HEK293 (cell line): ENCODE measurements around the gene JAML.

ENCODE experiments used
- CTCF ChIA-PET: fragments of 350-600 bp; formaldehyde crosslinking; extraction: SDS; loops from one replicate; lab custom pipeline; 2021; ENCODE audit warnings: antibody characterized with exemption; lab: Yijun Ruan, JAX
- POLR2A ChIA-PET: fragments of 300-600 bp; formaldehyde crosslinking; extraction: SDS; loops from one replicate; lab custom pipeline; 2020; ENCODE audit warnings: antibody characterized with exemption, inconsistent platforms; lab: Yijun Ruan, JAX
- H3K27ac ChIP-seq: fragments of 200-500 bp; sonication (Bioruptor generic); 2 replicates; pipeline ENCODE4 v1.5.1; 2014; ENCODE audit warnings: low read depth, low read length, control low read depth, inconsistent platforms; ENCODE audit errors: extremely low read depth
- H3K36me3 ChIP-seq, 2 experiments: fragments of 200-500 bp in 1 of 2; sonication (Bioruptor generic) in 1 of 2; 1 replicate in 1 of 2; 2 replicates in 1 of 2; pipeline ENCODE4 v1.5.1; 2014 to 2017; ENCODE audit warnings: inconsistent platforms in 2 of 2, low read length in 2 of 2; ENCODE audit not compliant: control insufficient read depth in 2 of 2, insufficient read depth in 1 of 2
- H3K4me1 ChIP-seq: fragments of 200-500 bp; sonication (Bioruptor generic); 2 replicates; pipeline ENCODE4 v1.5.1; 2014; ENCODE audit warnings: mild to moderate bottlenecking, low read length, inconsistent platforms; ENCODE audit not compliant: control insufficient read depth, insufficient read depth
- H3K4me3 ChIP-seq: 2 replicates; pipeline ENCODE4 v1.5.1; 2011; ENCODE audit warnings: low read depth, mild to moderate bottlenecking, control low read depth, low read length, moderate library complexity
- H3K9me3 ChIP-seq: fragments of 200-500 bp; sonication (Bioruptor generic); 2 replicates; pipeline ENCODE4 v1.5.1; 2014; ENCODE audit warnings: low read depth, low read length, inconsistent platforms; ENCODE audit not compliant: control insufficient read depth, insufficient read depth
- ELK4 ChIP-seq: IDR thresholded peaks from 2 replicates; pipeline ENCODE4 v1.6.1; 2011; ENCODE audit warnings: mild to moderate bottlenecking, low read depth, low read length, borderline replicate concordance
- FEZF1 ChIP-seq: fragments of 450-650 bp; formaldehyde crosslinking; IDR thresholded peaks from 2 replicates; pipeline ENCODE4 v1.5.1; 2016; ENCODE audit warnings: missing biosample characterization, missing genetic modification characterization
- GLIS1 ChIP-seq: fragments of 450-650 bp; formaldehyde crosslinking; IDR thresholded peaks from 2 replicates; pipeline ENCODE4 v1.5.1; 2016; ENCODE audit warnings: missing biosample characterization, missing genetic modification characterization
- HOXA7 ChIP-seq: sonication (generic); formaldehyde crosslinking; IDR thresholded peaks from 2 replicates; pipeline ENCODE4 v1.8.1; 2022; ENCODE audit warnings: missing genetic modification reagents, borderline replicate concordance
- PRDM10 ChIP-seq: fragments of 450-650 bp; formaldehyde crosslinking; IDR thresholded peaks from 2 replicates; pipeline ENCODE4 v1.5.1; 2016; ENCODE audit warnings: missing biosample characterization, missing genetic modification characterization
- SP3 ChIP-seq: fragments of 450-650 bp; formaldehyde crosslinking; IDR thresholded peaks from 2 replicates; pipeline ENCODE4 v1.5.1; 2016; ENCODE audit warnings: missing biosample characterization, missing genetic modification characterization
- ZBTB11 ChIP-seq: fragments of 450-650 bp; formaldehyde crosslinking; conservative IDR thresholded peaks from 2 replicates; pipeline ENCODE4 v1.5.1; 2016; ENCODE audit warnings: low read depth, missing biosample characterization, missing genetic modification characterization
- ZNF133 ChIP-seq: fragments of 450-650 bp; formaldehyde crosslinking; IDR thresholded peaks from 2 replicates; pipeline ENCODE4 v1.5.1; 2016; ENCODE audit warnings: missing biosample characterization, missing genetic modification characterization
- ZNF146 ChIP-seq: fragments of 450-650 bp; formaldehyde crosslinking; IDR thresholded peaks from 2 replicates; pipeline ENCODE4 v1.5.1; 2016; ENCODE audit warnings: missing biosample characterization, missing genetic modification characterization
- ZNF157 ChIP-seq: fragments of 450-650 bp; formaldehyde crosslinking; IDR thresholded peaks from 2 replicates; pipeline ENCODE4 v1.5.1; 2016; ENCODE audit warnings: missing biosample characterization, missing genetic modification characterization
- ZNF169 ChIP-seq: fragments of 450-650 bp; formaldehyde crosslinking; IDR thresholded peaks from 2 replicates; pipeline ENCODE4 v1.5.1; 2016; ENCODE audit warnings: missing biosample characterization, missing genetic modification characterization
- ZNF2 ChIP-seq: fragments of 450-650 bp; formaldehyde crosslinking; IDR thresholded peaks from 2 replicates; pipeline ENCODE4 v1.5.1; 2016; ENCODE audit warnings: missing biosample characterization, missing genetic modification characterization
- ZNF221 ChIP-seq: fragments of 450-650 bp; formaldehyde crosslinking; IDR thresholded peaks from 2 replicates; pipeline ENCODE4 v1.5.1; 2017; ENCODE audit warnings: missing biosample characterization, missing genetic modification characterization, borderline replicate concordance
- ZNF292 ChIP-seq: fragments of 450-650 bp; formaldehyde crosslinking; IDR thresholded peaks from 2 replicates; pipeline ENCODE4 v1.5.1; 2016; ENCODE audit warnings: low read depth, missing biosample characterization, missing genetic modification characterization, borderline replicate concordance
- ZNF362 ChIP-seq: fragments of 450-650 bp; formaldehyde crosslinking; IDR thresholded peaks from 2 replicates; pipeline ENCODE4 v1.5.1; 2016; ENCODE audit warnings: missing biosample characterization, missing genetic modification characterization
- ZNF366 ChIP-seq: fragments of 450-650 bp; formaldehyde crosslinking; conservative IDR thresholded peaks from 2 replicates; pipeline ENCODE4 v1.5.1; 2016; ENCODE audit warnings: missing biosample characterization, missing genetic modification characterization
- ZNF639 ChIP-seq: fragments of 450-650 bp; formaldehyde crosslinking; IDR thresholded peaks from 2 replicates; pipeline ENCODE4 v1.5.1; 2016; ENCODE audit warnings: missing biosample characterization, missing genetic modification characterization
- ZNF658 ChIP-seq: fragments of 450-650 bp; formaldehyde crosslinking; IDR thresholded peaks from 2 replicates; pipeline ENCODE4; 2016; ENCODE audit warnings: missing biosample characterization, missing genetic modification characterization
- ZNF791 ChIP-seq: fragments of 450-650 bp; formaldehyde crosslinking; IDR thresholded peaks from 2 replicates; pipeline ENCODE4 v1.5.1; 2016; ENCODE audit warnings: missing biosample characterization, missing genetic modification characterization
- ZNF837 ChIP-seq: fragments of 450-650 bp; formaldehyde crosslinking; IDR thresholded peaks from 2 replicates; pipeline ENCODE4 v1.5.1; 2016; ENCODE audit warnings: missing biosample characterization, missing genetic modification characterization
- ZXDB ChIP-seq: fragments of 450-650 bp; formaldehyde crosslinking; IDR thresholded peaks from 2 replicates; pipeline ENCODE4 v1.5.1; 2016; ENCODE audit warnings: missing biosample characterization, missing genetic modification characterization

The JAML gene

GRCh38 chr11:118205606-118206378 lies 19.0 kb downstream of the JAML start:
- ChIA-PET CTCF (interaction anchor here (0.9 kb wide), 1 partner anchor 7 kb away, joined by 3 read pairs; no protein-coding TSS in a partner anchor), POLR2A (no interaction called here)
- H3K27ac ChIP-seq = no peak overlapping the region
- no peaks in the 10 kb centered on the region for H3K36me3 ChIP-seq
- no peaks in the 10 kb centered on the region for H3K4me1 ChIP-seq
- no peaks in the 10 kb centered on the region for H3K9me3 ChIP-seq
- no peak for TF ChIP-seq ELK4
- no peak for TF ChIP-seq ZNF221
- no peak for TF ChIP-seq ZXDB (tag by site-specific recombination)
- TF ChIP-seq ZNF366 (tag by site-specific recombination) = no peak
- TF ChIP-seq ZNF2 (tag by site-specific recombination) = no peak
- TF ChIP-seq ZNF639 = no peak
- no peak for TF ChIP-seq ZNF837 (tag by site-specific recombination)
- no peak for TF ChIP-seq HOXA7 (CRISPR knock-in tag)
- no peak for TF ChIP-seq ZNF658 (tag by site-specific recombination)
- no peak for TF ChIP-seq ZNF133 (tag by site-specific recombination)
- TF ChIP-seq ZBTB11 (tag by site-specific recombination) = no peak
- no peak for TF ChIP-seq ZNF791 (tag by site-specific recombination)
- H3K4me3 ChIP-seq = no peak overlapping the region

GRCh38 chr11:118202599-118203422 lies 22.0 kb downstream of the JAML start:
- no peak overlapping the region for H3K27ac ChIP-seq
- H3K4me3 ChIP-seq = no peak overlapping the region
- H3K9me3 ChIP-seq = no peaks in the 10 kb centered on the region
- H3K36me3 ChIP-seq = no peaks in the 10 kb centered on the region
- no peaks in the 10 kb centered on the region for H3K4me1 ChIP-seq
- ChIA-PET POLR2A (no interaction called here), CTCF (interaction anchor here (0.6 to 1.0 kb wide), 2 partner anchors 39 to 101 kb away, joined by 3 to 5 read pairs; no protein-coding TSS in a partner anchor)
- TF ChIP-seq PRDM10 = no peak
- TF ChIP-seq ELK4 = no peak
- no peak for TF ChIP-seq ZNF362 (tag by site-specific recombination)
- TF ChIP-seq ZNF157 (tag by site-specific recombination) = no peak
- no peak for TF ChIP-seq GLIS1 (tag by site-specific recombination)
- TF ChIP-seq ZNF292 (tag by site-specific recombination) = no peak
- TF ChIP-seq FEZF1 = no peak
- TF ChIP-seq ZNF169 (tag by site-specific recombination) = no peak
- no peak for TF ChIP-seq SP3
- TF ChIP-seq ZNF146 = no peak
